Fibroblast of lung (primary cell): ENCODE measurements around the gene NEK11.

ENCODE experiments used
- EZH2 ChIP-seq: IDR thresholded peaks from 2 replicates; pipeline ENCODE4 v1.5.1; 2012; ENCODE audit warnings: low read length, control low read depth, mild to moderate bottlenecking; ENCODE audit errors: missing control alignments
- TF ChIP-seq, protein P1 (sequence below), 2 donors: IDR thresholded peaks in 1 of 2; conservative IDR thresholded peaks in 1 of 2; 1 replicate in 1 of 2; 2 replicates in 1 of 2; pipeline ENCODE4 v1.5.1; 2011 to 2012; ENCODE audit warnings: low read length in 2 of 2, control low read depth in 1 of 2, inconsistent platforms in 1 of 2, low read depth in 1 of 2, mild to moderate bottlenecking in 1 of 2

DNA sequence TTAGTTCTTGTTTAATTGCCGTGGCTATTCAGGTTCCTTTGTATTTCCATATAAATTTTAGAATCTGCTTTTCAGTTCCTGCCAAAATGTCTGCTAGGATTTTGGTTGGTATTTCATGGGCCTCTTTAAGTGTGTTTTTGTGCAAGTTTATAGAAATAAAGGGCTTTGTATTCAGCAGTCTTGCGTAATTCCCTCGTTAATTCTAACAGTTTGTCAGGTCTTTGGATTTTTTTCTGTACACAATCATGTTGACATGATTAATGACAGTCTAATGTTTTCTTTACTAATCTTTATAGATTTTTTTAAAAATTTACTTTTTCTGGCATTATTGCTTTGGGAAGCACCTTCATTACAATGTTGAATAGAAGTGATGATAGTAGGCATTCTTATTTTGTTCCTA lies 120.9 kb downstream of the NEK11 start:
- TF ChIP-seq, protein P1, sequence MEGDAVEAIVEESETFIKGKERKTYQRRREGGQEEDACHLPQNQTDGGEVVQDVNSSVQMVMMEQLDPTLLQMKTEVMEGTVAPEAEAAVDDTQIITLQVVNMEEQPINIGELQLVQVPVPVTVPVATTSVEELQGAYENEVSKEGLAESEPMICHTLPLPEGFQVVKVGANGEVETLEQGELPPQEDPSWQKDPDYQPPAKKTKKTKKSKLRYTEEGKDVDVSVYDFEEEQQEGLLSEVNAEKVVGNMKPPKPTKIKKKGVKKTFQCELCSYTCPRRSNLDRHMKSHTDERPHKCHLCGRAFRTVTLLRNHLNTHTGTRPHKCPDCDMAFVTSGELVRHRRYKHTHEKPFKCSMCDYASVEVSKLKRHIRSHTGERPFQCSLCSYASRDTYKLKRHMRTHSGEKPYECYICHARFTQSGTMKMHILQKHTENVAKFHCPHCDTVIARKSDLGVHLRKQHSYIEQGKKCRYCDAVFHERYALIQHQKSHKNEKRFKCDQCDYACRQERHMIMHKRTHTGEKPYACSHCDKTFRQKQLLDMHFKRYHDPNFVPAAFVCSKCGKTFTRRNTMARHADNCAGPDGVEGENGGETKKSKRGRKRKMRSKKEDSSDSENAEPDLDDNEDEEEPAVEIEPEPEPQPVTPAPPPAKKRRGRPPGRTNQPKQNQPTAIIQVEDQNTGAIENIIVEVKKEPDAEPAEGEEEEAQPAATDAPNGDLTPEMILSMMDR (conservative IDR thresholded peaks at IDR 0.05 in 1 of 2, IDR thresholded peaks at IDR 0.05 in 1 of 2; ENCODE audit: low read depth in 1 of 2, low read length in 2 of 2), result no peak
- TF ChIP-seq EZH2, result no peak
